Right cardiac atrium (tissue), 5 donors: ENCODE results near the gene ZFYVE27. TPM values are rescaled to one million over a fixed set of nuclear protein-coding genes. Genes with fewer than 3 reads are reported as not detected.

Experiments
- ATAC-seq, 2 donors: fragments of 200-7000 bp; cut with Tn5 transposase; one replicate each; pipeline versions ENCODE4 v1.8.0 to v1.9.1; 2020; ENCODE audit warnings: moderate library complexity in 2 of 2, mild to moderate bottlenecking in 1 of 2
- DNase-seq, 3 donors: peaks; one replicate each; pipeline ENCODE4 v3.0.0-alpha.2; 2020
- H3K27ac ChIP-seq: one replicate; pipeline ENCODE4 v1.5.1; 2013; ENCODE audit warnings: mild to moderate bottlenecking, low read length, control low read depth, moderate library complexity
- H3K27me3 ChIP-seq: one replicate; pipeline ENCODE4 v1.6.1; 2013; ENCODE audit not compliant: control insufficient read depth, insufficient read depth
- H3K4me1 ChIP-seq: one replicate; pipeline ENCODE4 v1.6.1; 2013; ENCODE audit warnings: low read length; ENCODE audit not compliant: control insufficient read depth, insufficient read depth
- H3K4me3 ChIP-seq: one replicate; pipeline ENCODE4 v1.5.1; 2013; ENCODE audit warnings: low read length, control low read depth
- H3K9me3 ChIP-seq: one replicate; pipeline ENCODE4 v1.6.1; 2013; ENCODE audit warnings: low read length; ENCODE audit not compliant: control insufficient read depth
- WGBS: extraction: QIAGEN DNeasy Blood & Tissue Kit; methylation state at CpG from one replicate; pipeline ENCODE4 v1.1.7; 2013; 5-methylcytosine and 5-hydroxymethylcytosine counted together
- intact Hi-C, 4 donors: fragments of 100-400 bp; cut with DNase I; formaldehyde crosslinking; loops; one replicate each; pipeline versions ENCODE4 v1.11.0 to v1.14.0; 2022 to 2023
- polyA plus RNA-seq: library from polyadenylated mRNA; stranded (reverse); fragments of 200-250 nt; gene quantifications from one replicate; pipeline ENCODE4 v1.2.3, GENCODE V29; 2013
- total RNA-seq, 4 donors: library from RNA; stranded (reverse); fragmentation: NEBNext Ultra II Directional; extraction: Animal tissue kit (Norgen Biotek cat#: 25700); gene quantifications; one replicate each; pipeline ENCODE4 v1.2.1, GENCODE V29; 2021
- donor health status: healthy with polysubstance abuse.
- donor health status: DM: no; HTN: yes; CAD: no.
- donor health status: DM: no; HTN: no; CAD: no.
- donor health status: DM: no; HTN: yes; CAD: no; lungs with severe emphysema.
- donor health status: DM: yes; HTN: yes; CAD: no.

The ZFYVE27 gene
- total and polyA plus RNA-seq, 5 donors: 14.8 to 20.6 (median 16.3) TPM

GRCh38 chr10:97771913-97772823 is 35.2 kb downstream of the ZFYVE27 start, which contains the start of gene SFRP5:
TSS of gene SFRP5 (minus strand) at chr10:97771999. CDS start at chr10:97771833, 166 bp downstream.
- H3K27ac ChIP-seq: peak within 1 kb of the TSS; percentile 22
- H3K9me3 ChIP-seq: no peaks in the 10 kb centered on the region
- peak in 2 of 3 donors; percentile 81 to 82 for DNase-seq
- no peaks in the 10 kb centered on the region for H3K4me1 ChIP-seq
- intact Hi-C loops: no loop called here
- peak; percentile 52 to 76 for ATAC-seq
- peak within 1 kb of the TSS; percentile 13 for H3K4me3 ChIP-seq
- WGBS: 6% methylated on average over 44 of the region's 44 CpGs
- no peaks in the 10 kb centered on the region for H3K27me3 ChIP-seq

- ATAC-seq (no peak), DNase-seq (peak in 1 of 3 donors; percentile 16)
- Histone ChIP-seq H3K27me3 (no peaks in the 10 kb centered on the region), H3K9me3 (no peaks in the 10 kb centered on the region), H3K27ac (no peak overlapping the region), H3K4me1 (no peaks in the 10 kb centered on the region), H3K4me3 (no peak overlapping the region)
- intact Hi-C loops: no loop called here
- WGBS: 63% methylated on average over 1 of the region's 1 CpG
These were observed 36.2 kb downstream of the ZFYVE27 start for GRCh38 chr10:97773096-97773495.

- no peak overlapping the region for H3K27ac ChIP-seq
- no peaks in the 10 kb centered on the region for H3K27me3 ChIP-seq
- no peaks in the 10 kb centered on the region for H3K9me3 ChIP-seq
- peak in 1 of 3 donors; percentile 36 for DNase-seq
- 69% methylated on average over 10 of the region's 10 CpGs for WGBS
- no peak for ATAC-seq
- H3K4me3 ChIP-seq: no peak overlapping the region
- no peaks in the 10 kb centered on the region for H3K4me1 ChIP-seq
- intact Hi-C loops: no loop called here
These were observed 37.9 kb downstream of the ZFYVE27 start for GRCh38 chr10:97774811-97775294.

GRCh38 chr10:97777143-97777542 is 40.2 kb downstream of the ZFYVE27 start:
- no peak overlapping the region for H3K4me3 ChIP-seq
- ATAC-seq (no peak), DNase-seq (no peak)
- intact Hi-C loops: no loop called here
- no peak overlapping the region for H3K27ac ChIP-seq
- 91% methylated on average over 4 of the region's 4 CpGs for WGBS
- peaks cover 10% of the 10 kb centered on the region for H3K4me1 ChIP-seq
- H3K9me3 ChIP-seq: no peaks in the 10 kb centered on the region
- no peaks in the 10 kb centered on the region for H3K27me3 ChIP-seq

- intact Hi-C loops: no loop called here
- peaks cover 10% of the 10 kb centered on the region for H3K4me1 ChIP-seq
- 82% methylated on average over 11 of the region's 11 CpGs for WGBS
These were observed 41.7 kb downstream of the ZFYVE27 start for GRCh38 chr10:97778452-97779302.

GRCh38 chr10:97779492-97779891 is 42.6 kb downstream of the ZFYVE27 start:
- 68% methylated on average over 4 of the region's 4 CpGs for WGBS
- Histone ChIP-seq H3K27ac (no peak overlapping the region), H3K9me3 (no peaks in the 10 kb centered on the region), H3K4me3 (no peak overlapping the region), H3K27me3 (no peaks in the 10 kb centered on the region), H3K4me1 (peaks cover 10% of the 10 kb centered on the region)
- DNase-seq (no peak), ATAC-seq (no peak)
- intact Hi-C loops: no loop called here

More at GRCh38 chr10:97778452-97779302, 41.7 kb downstream of the ZFYVE27 start:
- H3K27ac ChIP-seq: no peak overlapping the region
- H3K9me3 ChIP-seq: no peaks in the 10 kb centered on the region
- H3K4me3 ChIP-seq: no peak overlapping the region
- DNase-seq (peak in 1 of 3 donors; percentile 30), ATAC-seq (no peak)
- no peaks in the 10 kb centered on the region for H3K27me3 ChIP-seq

DNA sequence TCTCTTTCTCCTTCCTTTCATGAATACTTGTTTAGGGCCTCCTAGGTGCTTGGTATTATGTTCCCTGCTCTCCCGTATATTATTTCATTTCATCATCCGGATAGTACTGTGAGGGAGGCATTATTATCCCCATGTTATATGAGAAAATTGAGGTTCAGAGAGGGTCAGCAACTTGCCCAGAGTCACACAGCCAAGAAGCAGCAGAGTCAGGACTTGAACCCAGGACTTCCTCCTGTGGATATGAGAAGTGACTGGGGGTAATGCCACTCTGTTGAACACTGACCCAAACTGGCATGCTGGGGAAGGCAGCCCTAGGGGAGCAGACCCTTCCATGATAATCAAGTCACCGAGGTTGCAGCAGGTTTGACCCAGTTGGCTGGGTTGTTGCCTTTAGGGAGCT is 43.0 kb downstream of the ZFYVE27 start:
- DNase-seq (no peak), ATAC-seq (no peak)
- Histone ChIP-seq H3K27me3 (no peaks in the 10 kb centered on the region), H3K9me3 (no peaks in the 10 kb centered on the region), H3K4me1 (peaks cover 10% of the 10 kb centered on the region), H3K27ac (no peak overlapping the region), H3K4me3 (no peak overlapping the region)
- intact Hi-C loops: no loop called here
- WGBS: 97% methylated on average over 3 of the region's 3 CpGs

DNA sequence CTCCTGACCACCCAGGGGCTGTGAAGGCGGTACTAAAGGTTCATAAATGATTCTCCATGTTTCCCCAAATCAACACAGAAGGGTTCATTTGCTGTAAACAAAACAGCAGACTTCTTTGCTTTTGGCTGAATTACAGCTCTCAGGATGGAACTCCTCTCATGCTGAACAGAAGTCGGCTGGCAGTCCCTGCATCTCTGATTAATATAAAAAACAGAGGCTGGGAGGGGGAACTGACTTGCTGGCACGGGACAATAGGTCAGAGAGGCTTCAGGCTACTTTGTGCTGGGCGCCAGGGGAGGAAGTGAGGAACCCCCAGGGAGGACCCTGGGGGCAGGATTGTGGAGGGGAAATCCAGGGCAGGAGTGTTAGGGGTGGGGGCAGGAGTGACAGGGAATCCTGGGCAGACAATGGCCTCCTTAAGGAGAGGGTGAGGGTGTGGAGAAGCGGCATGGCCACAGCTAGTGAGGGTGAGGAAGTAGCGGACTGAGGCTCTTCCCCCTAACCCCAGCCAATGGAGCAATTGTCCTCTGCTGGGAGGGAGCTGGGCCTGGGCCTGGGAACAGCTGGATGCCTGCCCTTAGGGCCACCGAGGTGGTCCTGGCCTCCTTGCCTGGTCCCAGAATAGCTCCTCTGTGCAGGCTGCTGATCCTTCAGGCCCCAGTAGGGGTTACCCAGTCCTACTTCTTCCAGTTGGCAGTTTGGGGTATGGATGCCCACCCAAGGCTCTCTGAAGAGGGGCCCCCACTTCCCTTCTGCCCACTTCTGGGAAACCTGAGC is 44.1 kb downstream of the ZFYVE27 start:
- H3K27me3 ChIP-seq: no peaks in the 10 kb centered on the region
- ATAC-seq: peak; percentile 55 to 67
- H3K4me1 ChIP-seq: peaks cover 10% of the 10 kb centered on the region
- peak; percentile 43 to 75 (median 72) for DNase-seq
- 24% methylated on average over 7 of the region's 7 CpGs for WGBS
- intact Hi-C loops: no loop called here
- no peaks in the 10 kb centered on the region for H3K9me3 ChIP-seq
- peak overlapping the region; percentile 68 for H3K27ac ChIP-seq
- no peak overlapping the region for H3K4me3 ChIP-seq

- H3K4me1 ChIP-seq: peaks cover 10% of the 10 kb centered on the region
- intact Hi-C loops: no loop called here
- ATAC-seq: peak; percentile 18 to 48
- 54% methylated on average over 14 of the region's 14 CpGs for WGBS
- H3K4me3 ChIP-seq: no peak overlapping the region
- peak overlapping the region; percentile 68 for H3K27ac ChIP-seq
- no peak for DNase-seq
- no peaks in the 10 kb centered on the region for H3K9me3 ChIP-seq
- H3K27me3 ChIP-seq: no peaks in the 10 kb centered on the region
These were observed 44.8 kb downstream of the ZFYVE27 start for GRCh38 chr10:97781618-97782331.
